GM18499 (cell line): ENCODE data around the gene LIN7B.

Experiments
- ATAC-seq: cut with Tn5 transposase; IDR thresholded peaks from one replicate; pipeline ENCODE4 v1.9.1; 2021; ENCODE audit warnings: moderate number of reproducible peaks; ENCODE audit not compliant: insufficient read depth, unreplicated experiment

Gene LIN7B

DNA sequence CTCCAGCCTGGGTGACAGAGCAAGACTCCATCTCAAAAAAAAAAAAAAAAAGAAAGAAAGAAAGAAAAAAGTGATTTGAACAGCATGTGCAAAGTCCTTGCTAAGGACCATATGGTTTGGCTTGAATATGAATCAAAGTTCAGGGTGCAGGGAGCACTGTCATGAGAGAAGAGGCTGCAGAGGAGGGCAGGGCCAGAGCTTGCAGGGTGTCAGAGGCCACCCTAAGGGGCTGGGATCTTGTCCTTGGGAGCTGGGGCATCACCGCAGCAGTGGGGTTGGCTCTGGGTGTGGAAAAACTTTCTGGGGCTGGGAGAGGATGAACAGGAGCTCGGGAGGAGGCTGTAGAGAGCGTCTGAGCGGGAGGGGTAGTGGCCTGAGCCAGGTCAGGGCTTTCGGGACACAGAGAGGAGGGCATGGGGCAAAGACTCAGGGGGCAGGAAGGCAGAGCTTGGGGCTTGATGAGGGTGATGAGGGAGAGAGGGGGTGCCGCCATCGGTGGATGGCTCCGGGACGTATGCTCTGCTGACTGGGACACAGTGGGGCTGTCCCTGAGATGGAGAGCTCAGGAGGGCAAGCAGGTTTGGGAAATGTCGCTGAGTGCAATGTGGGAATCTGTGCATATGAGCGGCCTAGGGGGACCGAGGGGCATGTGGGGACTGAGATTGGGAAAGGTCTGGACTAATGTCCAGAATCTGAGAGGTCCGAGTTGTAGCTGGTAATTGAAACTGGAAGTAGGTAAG lies 46.5 kb downstream of the LIN7B start:
- ATAC-seq: no peak

DNA sequence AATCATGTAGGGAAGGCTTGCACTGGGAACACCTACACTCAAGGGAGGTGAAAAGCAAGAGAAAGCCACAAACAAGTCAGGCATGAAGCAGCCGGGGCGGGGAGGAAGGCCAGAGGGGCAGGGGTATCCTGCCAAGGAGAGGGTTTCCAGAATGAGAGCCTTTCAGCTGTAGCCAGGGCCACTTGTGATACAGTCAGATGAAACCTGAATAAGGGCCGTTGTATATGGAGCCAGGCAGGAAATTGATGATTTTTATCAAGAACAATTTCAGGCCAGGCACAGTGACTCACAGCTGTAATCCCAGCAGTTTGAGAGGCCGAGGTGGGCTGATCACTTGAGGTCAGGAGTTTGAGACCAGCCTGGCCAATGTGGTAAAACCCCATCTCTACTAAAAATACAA lies 47.8 kb downstream of the LIN7B start:
- ATAC-seq: no peak

DNA sequence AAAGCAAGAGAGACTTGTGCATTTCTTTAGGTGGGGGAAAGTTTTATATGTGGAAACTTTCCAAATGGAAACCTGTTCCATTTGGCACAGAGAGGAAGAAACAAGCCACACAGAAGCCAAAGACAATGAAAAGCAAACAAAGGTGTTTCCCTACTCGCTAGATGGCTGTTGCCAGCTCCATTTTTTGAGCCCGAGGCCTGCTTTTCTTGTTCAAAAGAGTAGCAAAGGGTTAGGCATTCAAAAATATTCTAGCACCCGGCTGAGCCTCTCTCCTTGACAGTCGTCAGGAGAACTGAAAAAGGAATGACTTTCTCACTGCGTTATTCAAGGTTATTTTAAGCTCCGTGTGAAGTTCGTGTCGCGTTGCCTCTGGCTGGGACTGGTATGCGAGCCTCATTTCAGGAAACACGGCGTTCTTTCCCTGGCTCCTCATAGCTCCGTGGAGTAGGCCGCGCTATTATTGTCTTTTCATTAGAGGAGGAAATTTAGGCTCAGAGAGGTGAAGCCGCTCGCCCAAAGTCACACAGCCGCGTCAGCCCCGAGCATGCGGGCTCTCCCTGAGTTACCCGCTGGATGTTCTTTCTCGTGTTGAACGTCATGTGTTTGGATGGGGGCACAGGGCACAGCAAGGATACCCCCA lies 51.1 kb downstream of the LIN7B start:
- no peak for ATAC-seq

DNA sequence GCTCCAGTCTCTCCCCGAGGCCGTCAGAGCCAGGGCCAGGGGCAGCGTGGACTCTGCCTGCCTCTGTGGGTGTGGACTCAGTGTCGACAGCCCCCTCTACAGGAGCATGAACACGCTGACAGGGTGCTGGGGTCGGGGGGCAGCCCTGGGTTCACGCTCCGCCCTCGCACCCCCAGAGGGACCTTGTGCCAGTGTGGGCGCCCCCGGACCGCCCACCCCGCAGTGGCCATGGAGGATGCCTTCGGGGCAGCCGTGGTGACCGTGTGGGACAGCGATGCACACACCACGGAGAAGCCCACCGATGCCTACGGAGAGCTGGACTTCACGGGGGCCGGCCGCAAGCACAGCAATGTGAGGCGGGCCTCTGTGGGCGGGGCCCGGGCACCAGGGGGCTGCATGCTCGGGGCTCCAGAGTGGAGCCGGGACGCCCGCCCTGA lies 51.7 kb downstream of the LIN7B start:
- ATAC-seq: no peak

DNA sequence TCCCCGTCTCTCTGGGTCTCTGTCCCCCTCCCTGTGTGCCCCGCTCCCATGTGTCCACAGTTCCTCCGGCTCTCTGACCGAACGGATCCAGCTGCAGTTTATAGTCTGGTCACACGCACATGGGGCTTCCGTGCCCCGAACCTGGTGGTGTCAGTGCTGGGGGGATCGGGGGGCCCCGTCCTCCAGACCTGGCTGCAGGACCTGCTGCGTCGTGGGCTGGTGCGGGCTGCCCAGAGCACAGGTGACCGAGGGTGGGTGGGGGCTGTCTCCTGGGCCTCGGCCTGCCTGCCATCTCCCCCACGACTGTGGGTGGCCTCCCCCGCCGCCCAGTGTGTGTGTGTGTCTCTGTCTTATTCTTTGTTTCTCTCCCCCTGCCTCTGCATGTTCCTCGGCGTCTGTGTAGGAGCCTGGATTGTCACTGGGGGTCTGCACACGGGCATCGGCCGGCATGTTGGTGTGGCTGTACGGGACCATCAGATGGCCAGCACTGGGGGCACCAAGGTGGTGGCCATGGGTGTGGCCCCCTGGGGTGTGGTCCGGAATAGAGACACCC lies 53.8 kb downstream of the LIN7B start:
- ATAC-seq: no peak
